ENCODE measurements around the gene TMEM247. TPM values are rescaled to one million over a fixed set of nuclear protein-coding genes. Genes with fewer than 3 reads are reported as not detected.

Gene TMEM247
- polyA plus RNA-seq, 1 of the 3 experiments (the other 2 are of a cell fraction): not detected

- Histone ChIP-seq H3K4me1 (ENCODE audit: control insufficient read depth in 1 of 2, insufficient read depth in 2 of 2, low read depth in 1 of 2, low read length in 1 of 2) (peaks cover 0 to 13% of the 10 kb centered on the region in 2 experiments; a peak in 2 of 4 replicates), H3K9me3 (no peaks in the 10 kb centered on the region), H3F3A (replicated peaks; ENCODE audit: insufficient read depth) (peaks cover 15% of the 10 kb centered on the region), H3K27me3 (ENCODE audit: insufficient read depth) (no peaks in the 10 kb centered on the region), H3K79me2 (ENCODE audit: insufficient read depth) (no peaks in the 10 kb centered on the region), H4K20me1 (ENCODE audit: insufficient read depth) (no peaks in the 10 kb centered on the region), H2AFZ (ENCODE audit: low read depth) (no peak overlapping the region), H3K27ac (ENCODE audit: low read depth in 2 of 2, low read length in 1 of 2) (peak overlapping the region in 1 of 2 experiments; percentile 31; a peak in 1 of 4 replicates), H3K9me2 (no peaks in the 10 kb centered on the region), H3K36me3 (replicated peaks in 1 of 2; ENCODE audit: control insufficient read depth in 1 of 2, insufficient read depth in 2 of 2, low read length in 1 of 2) (no peaks in the 10 kb centered on the region), H3K9ac (no peak overlapping the region), H3K4me2 (no peak overlapping the region), H3K4me3 (ENCODE audit: low read depth in 2 of 2, low read length in 1 of 2) (no peak overlapping the region)
- WGBS (ENCODE audit: low lambda C conversion rate): 91% methylated on average over 4 of the region's 4 CpGs
- CTCF ChIA-PET: interaction anchor here (0.7 to 3.1 kb wide), 3 partner anchors 12 to 840 kb away, joined by 3 to 15 read pairs (median 8); no protein-coding TSS in a partner anchor
- TF ChIP-seq SIN3A (IDR thresholded peaks at IDR 0.05; ENCODE audit: borderline replicate concordance, low read depth, low read length) (no peak), RCOR1 (IDR thresholded peaks at IDR 0.05; ENCODE audit: low read length) (no peak), RFX5 (IDR thresholded peaks at IDR 0.05; ENCODE audit: low read length) (no peak), USF1 (IDR thresholded peaks at IDR 0.05; ENCODE audit: borderline replicate concordance, low read depth) (no peak), NFIC (IDR thresholded peaks at IDR 0.05; ENCODE audit: borderline replicate concordance) (no peak), TAF1 (IDR thresholded peaks at IDR 0.05; ENCODE audit: borderline replicate concordance, low read depth, low read length) (no peak), RAD21 (IDR thresholded peaks at IDR 0.05; ENCODE audit: low read length) (no peak), SMC3 (IDR thresholded peaks at IDR 0.05; ENCODE audit: low read depth, low read length) (no peak), NRF1 (IDR thresholded peaks at IDR 0.05; ENCODE audit: low read depth, low read length) (no peak), RXRA (IDR thresholded peaks at IDR 0.05; ENCODE audit: borderline replicate concordance, low read depth) (no peak)
- TF ChIP-seq, protein P1, sequence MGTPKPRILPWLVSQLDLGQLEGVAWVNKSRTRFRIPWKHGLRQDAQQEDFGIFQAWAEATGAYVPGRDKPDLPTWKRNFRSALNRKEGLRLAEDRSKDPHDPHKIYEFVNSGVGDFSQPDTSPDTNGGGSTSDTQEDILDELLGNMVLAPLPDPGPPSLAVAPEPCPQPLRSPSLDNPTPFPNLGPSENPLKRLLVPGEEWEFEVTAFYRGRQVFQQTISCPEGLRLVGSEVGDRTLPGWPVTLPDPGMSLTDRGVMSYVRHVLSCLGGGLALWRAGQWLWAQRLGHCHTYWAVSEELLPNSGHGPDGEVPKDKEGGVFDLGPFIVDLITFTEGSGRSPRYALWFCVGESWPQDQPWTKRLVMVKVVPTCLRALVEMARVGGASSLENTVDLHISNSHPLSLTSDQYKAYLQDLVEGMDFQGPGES (IDR thresholded peaks at IDR 0.05; ENCODE audit: low read depth, low read length): no peak
- DNase-seq: no peak
- POLR2A ChIA-PET: no interaction called here
These were observed 3.1 kb downstream of the TMEM247 start for GRCh38 chr2:46482490-46482889.

DNA sequence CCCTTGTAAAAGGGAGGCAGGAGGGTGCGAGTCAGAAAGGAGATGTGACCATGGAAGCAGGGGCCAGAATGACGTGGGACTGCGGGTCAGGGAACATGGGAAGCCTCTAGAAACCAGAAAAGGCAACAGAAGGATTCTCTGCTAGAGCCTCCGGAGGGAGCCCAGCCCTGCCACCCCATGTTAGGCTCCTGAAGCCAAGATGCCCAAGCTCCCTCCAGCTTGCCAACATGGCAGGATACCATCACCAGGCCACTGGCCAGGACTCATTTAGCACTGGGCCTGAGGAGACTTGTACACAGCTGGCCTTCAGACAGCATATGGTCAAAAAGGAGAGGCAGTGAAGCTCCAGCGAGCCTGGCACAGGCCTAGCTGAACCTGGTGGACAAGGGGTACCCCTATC, 5.6 kb downstream of the TMEM247 start:
- no peak overlapping the region for H3K4me3 ChIP-seq (ENCODE audit: low read depth in 2 of 2, low read length in 1 of 2)
- DNase-seq: no peak
- no peaks in the 10 kb centered on the region for H3K79me2 ChIP-seq (ENCODE audit: insufficient read depth)
- CTCF ChIA-PET: no interaction called here
- no peak overlapping the region for H2AFZ ChIP-seq (ENCODE audit: low read depth)
- peaks cover 8 to 29% of the 10 kb centered on the region in 2 experiments; a peak in 3 of 4 replicates for H3K4me1 ChIP-seq (ENCODE audit: control insufficient read depth in 1 of 2, insufficient read depth in 2 of 2, low read depth in 1 of 2, low read length in 1 of 2)
- no peak overlapping the region for H3K9ac ChIP-seq
- no peaks in the 10 kb centered on the region for H4K20me1 ChIP-seq (ENCODE audit: insufficient read depth)
- 82% methylated on average over 5 of the region's 5 CpGs for WGBS (ENCODE audit: low lambda C conversion rate)
- no peaks in the 10 kb centered on the region for H3K36me3 ChIP-seq (replicated peaks in 1 of 2; ENCODE audit: control insufficient read depth in 1 of 2, insufficient read depth in 2 of 2, low read length in 1 of 2)
- POLR2A ChIA-PET: no interaction called here
- no peaks in the 10 kb centered on the region for H3K9me3 ChIP-seq
- no peaks in the 10 kb centered on the region for H3K27me3 ChIP-seq (ENCODE audit: insufficient read depth)
- no peak overlapping the region for H3K4me2 ChIP-seq
- TF ChIP-seq SIN3A (IDR thresholded peaks at IDR 0.05; ENCODE audit: borderline replicate concordance, low read depth, low read length): no peak
- no peak for TF ChIP-seq FOXJ3 (CRISPR knock-in tag; IDR thresholded peaks at IDR 0.05)
- no peak for TF ChIP-seq SMC3 (IDR thresholded peaks at IDR 0.05; ENCODE audit: low read depth, low read length)
- TF ChIP-seq GABPA (IDR thresholded peaks at IDR 0.05; ENCODE audit: low read depth): no peak
- TF ChIP-seq, protein P2, sequence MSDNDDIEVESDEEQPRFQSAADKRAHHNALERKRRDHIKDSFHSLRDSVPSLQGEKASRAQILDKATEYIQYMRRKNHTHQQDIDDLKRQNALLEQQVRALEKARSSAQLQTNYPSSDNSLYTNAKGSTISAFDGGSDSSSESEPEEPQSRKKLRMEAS (IDR thresholded peaks at IDR 0.05; ENCODE audit: low read depth): no peak
- no peak for TF ChIP-seq NFIC (IDR thresholded peaks at IDR 0.05; ENCODE audit: borderline replicate concordance)
- no peak for TF ChIP-seq POLR2AphosphoS5 (IDR thresholded peaks at IDR 0.05; ENCODE audit: low read depth, low read length)
- TF ChIP-seq RXRA (IDR thresholded peaks at IDR 0.05; ENCODE audit: borderline replicate concordance, low read depth): no peak
- no peak for TF ChIP-seq FOSL2 (IDR thresholded peaks at IDR 0.05; ENCODE audit: borderline replicate concordance, low read depth)
- no peak for TF ChIP-seq ELF1 (IDR thresholded peaks at IDR 0.05)
- H3K9me2 ChIP-seq: no peaks in the 10 kb centered on the region
- no peak overlapping the region for H3K27ac ChIP-seq (ENCODE audit: low read depth in 2 of 2, low read length in 1 of 2)
- H3F3A ChIP-seq (replicated peaks; ENCODE audit: insufficient read depth): peaks cover 20% of the 10 kb centered on the region

All from SK-N-SH (cell line).